Epithelial cell of proximal tubule (primary cell): ENCODE results near the gene CDK4. TPM values are rescaled to one million over a fixed set of nuclear protein-coding genes. Genes with fewer than 3 reads are reported as not detected.

Experiments
- DNase-seq: peaks from one replicate; pipeline ENCODE4 v3.0.0-alpha.2; 2011; ENCODE audit warnings: low read depth
- H3K4me3 ChIP-seq: 2 replicates; pipeline ENCODE4 v1.5.1; 2011; ENCODE audit warnings: low read depth, mild to moderate bottlenecking, low read length
- CTCF ChIP-seq: conservative IDR thresholded peaks from 2 replicates; pipeline ENCODE4 v1.5.1; 2012; ENCODE audit warnings: low read depth, mild to moderate bottlenecking, low read length
- total RNA-seq: library from RNA; depleted of rRNA; stranded (reverse); fragments of >200 nt; gene quantifications from 2 replicates; pipeline ENCODE4 v1.2.3, GENCODE V29; 2015

Gene CDK4
- total RNA-seq, 1 donor from 2014 or later, result 178 TPM

DNA sequence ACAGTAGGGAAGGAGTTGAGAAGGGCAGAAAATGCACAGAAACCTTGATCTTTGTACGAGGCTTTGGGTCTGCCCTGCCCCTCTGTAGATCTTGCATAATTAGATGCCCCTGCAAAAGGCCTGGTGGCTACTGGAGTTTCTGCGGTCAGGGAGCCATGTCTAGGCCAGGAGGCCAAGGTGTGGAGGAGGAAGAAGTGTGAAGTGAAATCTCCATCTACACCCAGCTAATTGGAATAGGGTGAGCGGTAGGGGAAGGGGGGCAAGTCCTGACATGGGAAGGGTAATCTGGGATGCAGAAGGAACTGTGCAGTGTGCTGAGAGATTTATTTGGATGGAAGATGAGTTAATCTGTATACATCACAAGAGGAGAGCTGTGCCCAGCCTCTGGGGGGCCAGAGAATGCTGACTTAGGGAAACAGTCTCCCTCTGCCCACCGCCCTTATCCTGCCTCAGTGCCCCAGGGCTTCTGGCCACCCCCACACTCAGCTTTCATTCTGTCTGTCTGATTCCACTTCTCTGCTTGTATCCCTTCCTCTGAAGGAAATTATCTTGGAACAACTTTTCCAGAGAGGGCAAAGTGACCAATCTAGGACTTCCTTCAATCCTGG is 9.4 kb upstream of the CDK4 start:
- no peak for TF ChIP-seq CTCF
- no peak overlapping the region for H3K4me3 ChIP-seq
- DNase-seq, result no peak

DNA sequence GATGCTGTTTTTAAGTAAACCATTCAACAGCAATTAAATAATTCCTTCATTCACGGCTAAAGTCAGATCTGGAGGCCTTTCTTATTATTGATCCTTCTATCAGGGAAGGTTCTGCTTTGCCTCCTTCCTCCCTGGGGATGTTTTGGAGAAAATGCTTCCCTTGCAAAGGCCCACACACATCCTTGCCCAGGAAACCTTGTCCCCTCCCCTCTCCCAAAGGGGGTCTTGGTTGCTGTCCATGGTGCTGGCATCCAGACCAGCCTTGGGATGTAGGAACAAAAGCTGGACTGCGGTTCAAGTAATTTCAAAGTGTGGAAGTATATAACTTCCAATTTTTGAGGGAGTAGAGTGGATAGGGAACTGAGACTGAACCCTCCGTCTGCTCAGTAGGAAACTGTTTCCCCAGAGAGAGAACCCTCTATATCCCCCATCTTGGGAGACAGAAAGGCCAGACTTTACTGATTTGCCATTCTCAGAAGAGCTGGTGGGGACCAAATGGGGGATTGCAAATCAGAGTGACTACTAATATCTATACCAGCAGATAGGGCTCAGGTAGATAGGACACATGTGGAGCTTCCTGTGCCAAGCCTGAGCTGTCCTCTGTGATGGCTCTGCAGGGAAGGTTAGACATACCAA is 8.4 kb upstream of the CDK4 start:
- no peak for DNase-seq
- H3K4me3 ChIP-seq, result no peak overlapping the region
- no peak for TF ChIP-seq CTCF

GRCh38 chr12:57759360-57759980 is 7.4 kb upstream of the CDK4 start:
- no peak for DNase-seq
- peak; percentile 67 for TF ChIP-seq CTCF
- no peak overlapping the region for H3K4me3 ChIP-seq

GRCh38 chr12:57758552-57759359 is 6.6 kb upstream of the CDK4 start:
- H3K4me3 ChIP-seq, result no peak overlapping the region
- no peak for DNase-seq
- TF ChIP-seq CTCF, result no peak

DNA sequence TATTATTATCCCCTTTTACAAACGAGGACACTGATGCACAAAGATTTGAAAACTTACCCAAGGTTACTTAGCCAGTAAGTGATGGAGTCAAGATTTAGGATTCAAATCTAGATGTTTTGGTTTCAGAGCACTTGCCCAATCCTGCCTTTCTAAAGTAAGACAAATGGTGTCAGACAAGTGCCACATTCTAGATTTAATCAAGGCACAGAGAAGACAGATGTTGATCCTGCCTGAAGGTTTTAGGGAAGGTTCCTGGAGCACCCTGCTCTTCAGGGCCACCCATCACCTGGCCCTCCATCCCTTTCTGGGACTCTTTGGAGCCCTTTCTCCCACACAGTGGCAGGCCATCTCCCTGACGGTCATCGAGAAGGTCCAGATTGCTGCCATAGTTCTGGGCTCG is 5.7 kb upstream of the CDK4 start:
- DNase-seq, result no peak
- H3K4me3 ChIP-seq, result no peak overlapping the region
- TF ChIP-seq CTCF, result no peak

GRCh38 chr12:57756406-57757341 is 4.6 kb upstream of the CDK4 start:
- no peak for DNase-seq
- peak; percentile 75 for TF ChIP-seq CTCF
- peak overlapping the region; percentile 73 for H3K4me3 ChIP-seq
